ENCODE measurements around the gene HAX1. TPM values are rescaled to one million over a fixed set of nuclear protein-coding genes. Genes with fewer than 3 reads are reported as not detected.

HAX1 gene
- total and polyA plus RNA-seq, 2 of the 8 experiments (the other 6 are each of a cell fraction or from before 2014, with no cell fraction given) = 82.2 to 115 TPM

DNA sequence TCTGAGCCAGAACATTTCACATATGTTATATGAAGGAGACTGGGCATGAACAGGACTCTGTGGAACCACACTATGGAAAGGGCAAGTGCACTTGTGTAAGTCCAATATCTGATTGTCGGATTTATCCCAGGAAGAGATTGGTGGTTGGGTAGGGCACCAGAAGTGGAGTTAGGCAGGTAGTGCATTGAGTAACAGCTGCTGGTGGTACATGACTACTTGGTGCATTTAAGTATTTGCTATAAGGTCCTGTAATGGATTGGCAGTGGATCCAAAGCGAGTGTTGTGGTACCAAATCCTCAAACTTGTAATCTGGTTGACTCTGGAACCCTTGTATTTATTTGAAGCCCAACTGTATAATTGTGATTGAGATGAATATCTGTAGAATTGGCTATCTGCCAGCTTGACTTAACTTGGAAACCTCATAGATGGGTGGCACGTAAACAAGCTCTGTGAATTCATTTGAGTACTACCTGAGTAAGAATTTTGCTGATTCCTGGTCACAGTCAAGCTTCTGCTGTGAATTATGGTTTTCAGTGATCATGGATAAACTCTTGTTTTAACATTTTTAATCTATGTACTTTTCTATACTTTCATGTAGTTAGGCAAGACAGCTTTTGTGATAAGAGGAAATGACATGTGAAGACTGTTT is 30.6 kb upstream of the HAX1 start (continued):
- TF ChIP-seq, protein P1, sequence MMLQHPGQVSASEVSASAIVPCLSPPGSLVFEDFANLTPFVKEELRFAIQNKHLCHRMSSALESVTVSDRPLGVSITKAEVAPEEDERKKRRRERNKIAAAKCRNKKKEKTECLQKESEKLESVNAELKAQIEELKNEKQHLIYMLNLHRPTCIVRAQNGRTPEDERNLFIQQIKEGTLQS (IDR thresholded peaks at IDR 0.05; ENCODE audit: insufficient read depth, low read depth, low read length) = no peak
- TF ChIP-seq ZNF274 (IDR thresholded peaks at IDR 0.05; ENCODE audit: borderline replicate concordance, extremely low read depth, low read length) (no peak), TCF12 (IDR thresholded peaks at IDR 0.05; ENCODE audit: low read depth, low read length) (no peak), RBBP5 (IDR thresholded peaks at IDR 0.05; ENCODE audit: borderline replicate concordance, low read depth, low read length) (no peak), CHD1 (IDR thresholded peaks at IDR 0.05; ENCODE audit: low read depth, low read length) (no peak), POLR2A (IDR thresholded peaks at IDR 0.05; ENCODE audit: control extremely low read depth in 1 of 2, low read depth in 2 of 2, low read length in 2 of 2) (no peak), GABPA (IDR thresholded peaks at IDR 0.05; ENCODE audit: borderline replicate concordance, insufficient read depth, low read length) (no peak)
- TF ChIP-seq, protein P2, sequence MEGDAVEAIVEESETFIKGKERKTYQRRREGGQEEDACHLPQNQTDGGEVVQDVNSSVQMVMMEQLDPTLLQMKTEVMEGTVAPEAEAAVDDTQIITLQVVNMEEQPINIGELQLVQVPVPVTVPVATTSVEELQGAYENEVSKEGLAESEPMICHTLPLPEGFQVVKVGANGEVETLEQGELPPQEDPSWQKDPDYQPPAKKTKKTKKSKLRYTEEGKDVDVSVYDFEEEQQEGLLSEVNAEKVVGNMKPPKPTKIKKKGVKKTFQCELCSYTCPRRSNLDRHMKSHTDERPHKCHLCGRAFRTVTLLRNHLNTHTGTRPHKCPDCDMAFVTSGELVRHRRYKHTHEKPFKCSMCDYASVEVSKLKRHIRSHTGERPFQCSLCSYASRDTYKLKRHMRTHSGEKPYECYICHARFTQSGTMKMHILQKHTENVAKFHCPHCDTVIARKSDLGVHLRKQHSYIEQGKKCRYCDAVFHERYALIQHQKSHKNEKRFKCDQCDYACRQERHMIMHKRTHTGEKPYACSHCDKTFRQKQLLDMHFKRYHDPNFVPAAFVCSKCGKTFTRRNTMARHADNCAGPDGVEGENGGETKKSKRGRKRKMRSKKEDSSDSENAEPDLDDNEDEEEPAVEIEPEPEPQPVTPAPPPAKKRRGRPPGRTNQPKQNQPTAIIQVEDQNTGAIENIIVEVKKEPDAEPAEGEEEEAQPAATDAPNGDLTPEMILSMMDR (IDR thresholded peaks at IDR 0.05; ENCODE audit: control extremely low read depth in 1 of 3, insufficient read depth in 1 of 3, low read depth in 1 of 3, low read length in 3 of 3) = no peak

Measured in H1 (cell line).